K562 (cell line): ENCODE data around the gene NCOA4. TPM values are rescaled to one million over a fixed set of nuclear protein-coding genes. Genes with fewer than 3 reads are reported as not detected.

Source experiments
- ARNT ChIP-seq, 2 experiments: fragments of 450-650 bp; IDR thresholded peaks; 2 replicates each; pipeline ENCODE4 v1.6.1; 2016; ENCODE audit warnings: mild to moderate bottlenecking in 1 of 2
- ASH1L ChIP-seq: fragments of 450-650 bp; IDR thresholded peaks from 2 replicates; pipeline ENCODE4 v1.6.1; 2018; ENCODE audit warnings: borderline replicate concordance, mild to moderate bottlenecking, low read depth; ENCODE audit not compliant: partially characterized antibody
- BRD9 ChIP-seq: fragments of 450-650 bp; IDR thresholded peaks from 2 replicates; pipeline ENCODE4 v1.6.1; 2018; ENCODE audit warnings: low read depth; ENCODE audit not compliant: partially characterized antibody
- C11orf30 ChIP-seq: fragments of 450-650 bp; IDR thresholded peaks from 2 replicates; pipeline ENCODE4 v1.6.1; 2016; ENCODE audit warnings: low read depth, mild to moderate bottlenecking
- DPF2 ChIP-seq: fragments of 450-650 bp; IDR thresholded peaks from 2 replicates; pipeline ENCODE4 v1.6.1; 2016
- ETV1 ChIP-seq: fragments of 450-650 bp; conservative IDR thresholded peaks from 2 replicates; pipeline ENCODE4 v1.6.1; 2016; ENCODE audit warnings: missing genetic modification characterization, control low read depth, low read depth, missing compliant biosample characterization
- FUS ChIP-seq: fragments of 200-400 bp; formaldehyde crosslinking; optimal IDR thresholded peaks from 2 replicates; pipeline ENCODE3; 2017; ENCODE audit warnings: low read depth, low read length
- GATA2 ChIP-seq: sonication (generic); formaldehyde crosslinking; IDR thresholded peaks from 2 replicates; pipeline ENCODE4 v1.4.0; 2020; ENCODE audit warnings: mild to moderate bottlenecking, missing genetic modification reagents
- HNRNPH1 ChIP-seq: fragments of 200-400 bp; formaldehyde crosslinking; optimal IDR thresholded peaks from 2 replicates; pipeline ENCODE3; 2017; ENCODE audit warnings: low read depth, mild to moderate bottlenecking, low read length, moderate library complexity
- KAT7 ChIP-seq: sonication (generic); formaldehyde crosslinking; IDR thresholded peaks from 2 replicates; pipeline ENCODE4 v1.8.0; 2022; ENCODE audit warnings: missing genetic modification reagents, mild to moderate bottlenecking, borderline replicate concordance
- KHSRP ChIP-seq: fragments of 450-650 bp; IDR thresholded peaks from 2 replicates; pipeline ENCODE4 v1.6.1; 2017
- PML ChIP-seq: IDR thresholded peaks from 2 replicates; pipeline ENCODE4 v1.6.1; 2012; ENCODE audit warnings: low read length, inconsistent platforms
- SNIP1 ChIP-seq: fragments of 450-650 bp; IDR thresholded peaks from 2 replicates; pipeline ENCODE4 v1.7.1; 2017; ENCODE audit warnings: low read depth, mild to moderate bottlenecking
- SREBF1 ChIP-seq: fragments of 150-350 bp; IDR thresholded peaks from 2 replicates; pipeline ENCODE4 v1.6.1; 2014; ENCODE audit warnings: antibody characterized with exemption, low read depth, low read length, borderline replicate concordance
- SREBF2 ChIP-seq: sonication (generic); formaldehyde crosslinking; IDR thresholded peaks from 2 replicates; pipeline ENCODE4 v1.4.0; 2020; ENCODE audit warnings: mild to moderate bottlenecking, missing genetic modification reagents
- TOE1 ChIP-seq, 2 experiments: fragments of 450-650 bp in 1 of 2; sonication (generic) in 1 of 2; formaldehyde crosslinking in 1 of 2; IDR thresholded peaks; 2 replicates each; pipeline versions ENCODE4 v1.7.1 to v1.8.0; 2016 to 2022; ENCODE audit warnings: borderline replicate concordance in 2 of 2, mild to moderate bottlenecking in 2 of 2, antibody characterized with exemption in 1 of 2, inconsistent platforms in 1 of 2, low read depth in 1 of 2, missing genetic modification reagents in 1 of 2, moderate library complexity in 1 of 2
- YBX1 ChIP-seq: fragments of 450-650 bp; IDR thresholded peaks from 2 replicates; pipeline ENCODE4 v1.7.1; 2016; ENCODE audit warnings: mild to moderate bottlenecking
- ZNF121 ChIP-seq: sonication (generic); formaldehyde crosslinking; conservative IDR thresholded peaks from 2 replicates; pipeline ENCODE4 v1.8.0; 2022; ENCODE audit warnings: missing genetic modification reagents
- ZNF695 ChIP-seq: fragments of 450-650 bp; formaldehyde crosslinking; IDR thresholded peaks from 2 replicates; pipeline ENCODE4 v1.4.0; 2020; ENCODE audit warnings: mild to moderate bottlenecking, moderate library complexity
- ZNF707 ChIP-seq: fragments of 250-450 bp; sonication (Bioruptor Pico); conservative IDR thresholded peaks from 2 replicates; pipeline ENCODE4 v1.8.0; 2022; ENCODE audit warnings: inconsistent platforms, mild to moderate bottlenecking, moderate library complexity
- polyA plus RNA-seq, 8 experiments: library from polyadenylated mRNA; depleted of rRNA in 4 of 8; stranded (reverse) in 5 of 8; unstranded in 3 of 8; fragments of >200 nt; fragmentation: Nextera tagmentation in 2 of 8; fragmentation: Illumina TruSeq in 1 of 8; extraction: Ambion mirVana in 2 of 8; extraction: Trizol in 1 of 8; gene quantifications; 2 replicates each; pipeline versions ENCODE4 v1.2.1 to v1.2.3, GENCODE V29; 2011 to 2014; ENCODE audit warnings: inconsistent platforms in 1 of 8, missing spikeins in 1 of 8
- total RNA-seq, 7 experiments: library from RNA; depleted of rRNA in 6 of 7; stranded (reverse); fragments of >200 nt in 6 of 7; fragmentation: Illumina TruSeq in 2 of 7; extraction: Trizol in 2 of 7; gene quantifications; 2 replicates each; pipeline versions ENCODE4 v1.2.1 to v1.2.3, GENCODE V29; 2011 to 2021; ENCODE audit warnings: low replicate concordance in 1 of 7
- TF ChIP-seq, protein P1 (sequence below), 3 experiments: IDR thresholded peaks in 2 of 3; conservative IDR thresholded peaks in 1 of 3; 2 replicates each; pipeline ENCODE4 v1.5.1; 2011 to 2012; ENCODE audit warnings: low read length in 3 of 3, mild to moderate bottlenecking in 3 of 3, control low read depth in 2 of 3, improper control_type of control experiment in 1 of 3, inconsistent platforms in 1 of 3, low read depth in 1 of 3, mixed read lengths in 1 of 3, moderate library complexity in 1 of 3; ENCODE audit not compliant: insufficient read depth in 2 of 3
- TF ChIP-seq, protein P2 (sequence below): fragments of 450-650 bp; IDR thresholded peaks from 2 replicates; pipeline ENCODE4 v1.6.1; 2014; ENCODE audit warnings: low read depth, mild to moderate bottlenecking, moderate library complexity, borderline replicate concordance
- TF ChIP-seq, protein P3 (sequence below): sonication (generic); formaldehyde crosslinking; IDR thresholded peaks from 2 replicates; pipeline ENCODE4 v1.8.0; 2022; ENCODE audit warnings: mild to moderate bottlenecking, low read depth, missing genetic modification reagents
- TF ChIP-seq, protein P4 (sequence below): fragments of 250-450 bp; sonication (Bioruptor Pico); IDR thresholded peaks from 2 replicates; pipeline ENCODE4 v1.8.0; 2021; ENCODE audit warnings: borderline replicate concordance, mild to moderate bottlenecking, moderate library complexity; ENCODE audit not compliant: poor library complexity, severe bottlenecking

Gene NCOA4
- total and polyA plus RNA-seq, 9 of the 15 experiments (the other 6 are each of a cell fraction or from before 2014, with no cell fraction given) = 89.8 to 283 (median 181) TPM

DNA sequence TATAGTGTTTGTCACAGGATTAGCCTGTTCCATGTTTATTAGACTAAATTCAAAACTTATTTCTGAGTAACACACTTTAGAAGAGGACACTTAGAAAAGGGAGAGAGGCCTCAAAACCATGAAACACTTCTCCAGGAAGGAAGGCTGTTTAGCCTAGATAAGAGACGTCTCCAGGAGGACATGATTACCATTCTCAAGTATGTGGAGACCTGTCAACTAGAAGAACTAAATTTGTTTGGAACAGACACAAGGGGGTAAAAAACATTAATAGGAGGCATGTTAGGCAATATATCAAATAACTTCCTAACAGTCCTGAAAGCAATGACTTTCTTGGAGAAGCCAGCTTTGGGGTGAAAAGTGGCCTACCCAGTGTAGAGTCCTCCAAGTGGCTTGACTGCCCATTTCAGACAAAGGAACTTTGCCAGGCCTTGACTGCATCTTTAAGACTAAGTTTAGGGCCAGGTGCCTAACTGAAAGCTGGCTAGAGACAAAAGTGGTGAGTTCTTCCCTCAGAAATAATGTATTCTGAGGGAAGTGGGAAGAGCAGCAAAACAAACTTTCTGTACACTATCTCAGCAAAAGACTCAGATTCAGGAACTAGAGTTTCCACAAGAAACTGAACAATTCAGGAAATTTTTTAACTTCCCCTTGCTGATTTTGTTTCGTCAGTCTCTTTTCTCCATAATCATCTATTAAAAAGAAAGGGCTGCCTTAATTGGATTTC is 11.8 kb downstream of the NCOA4 start (continued):
- TF ChIP-seq ETV1 (tag) (peak; percentile 76), ARNT (IDR thresholded peaks at IDR 0.05) (peak in 1 of 2 experiments; percentile 78; a peak in 1 of 4 replicates), SNIP1 (no peak), HNRNPH1 (no peak), PML (peak; percentile 88), ZNF707 (CRISPR knock-in tag) (no peak), KHSRP (no peak), ZNF695 (CRISPR knock-in tag) (no peak), BRD9 (peak; percentile 88), GATA2 (no peak; the same call in 1 of the 2 replicates), C11orf30 (no peak), KAT7 (CRISPR knock-in tag) (no peak), FUS (no peak), DPF2 (peak; percentile 97), SREBF2 (no peak), SREBF1 (no peak), YBX1 (no peak), TOE1 (IDR thresholded peaks at IDR 0.05; ENCODE audit: borderline replicate concordance) (no peak), TOE1 (CRISPR knock-in tag; IDR thresholded peaks at IDR 0.05; ENCODE audit: borderline replicate concordance, low read depth) (no peak), ASH1L (no peak), ZNF121 (no peak)
- TF ChIP-seq, protein P1, sequence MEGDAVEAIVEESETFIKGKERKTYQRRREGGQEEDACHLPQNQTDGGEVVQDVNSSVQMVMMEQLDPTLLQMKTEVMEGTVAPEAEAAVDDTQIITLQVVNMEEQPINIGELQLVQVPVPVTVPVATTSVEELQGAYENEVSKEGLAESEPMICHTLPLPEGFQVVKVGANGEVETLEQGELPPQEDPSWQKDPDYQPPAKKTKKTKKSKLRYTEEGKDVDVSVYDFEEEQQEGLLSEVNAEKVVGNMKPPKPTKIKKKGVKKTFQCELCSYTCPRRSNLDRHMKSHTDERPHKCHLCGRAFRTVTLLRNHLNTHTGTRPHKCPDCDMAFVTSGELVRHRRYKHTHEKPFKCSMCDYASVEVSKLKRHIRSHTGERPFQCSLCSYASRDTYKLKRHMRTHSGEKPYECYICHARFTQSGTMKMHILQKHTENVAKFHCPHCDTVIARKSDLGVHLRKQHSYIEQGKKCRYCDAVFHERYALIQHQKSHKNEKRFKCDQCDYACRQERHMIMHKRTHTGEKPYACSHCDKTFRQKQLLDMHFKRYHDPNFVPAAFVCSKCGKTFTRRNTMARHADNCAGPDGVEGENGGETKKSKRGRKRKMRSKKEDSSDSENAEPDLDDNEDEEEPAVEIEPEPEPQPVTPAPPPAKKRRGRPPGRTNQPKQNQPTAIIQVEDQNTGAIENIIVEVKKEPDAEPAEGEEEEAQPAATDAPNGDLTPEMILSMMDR (IDR thresholded peaks at IDR 0.05 in 2 of 3, conservative IDR thresholded peaks at IDR 0.05 in 1 of 3; ENCODE audit: insufficient read depth in 2 of 3, low read depth in 1 of 3, low read length in 3 of 3) = no peak; a peak in 1 of 6 replicates
- TF ChIP-seq, protein P2, sequence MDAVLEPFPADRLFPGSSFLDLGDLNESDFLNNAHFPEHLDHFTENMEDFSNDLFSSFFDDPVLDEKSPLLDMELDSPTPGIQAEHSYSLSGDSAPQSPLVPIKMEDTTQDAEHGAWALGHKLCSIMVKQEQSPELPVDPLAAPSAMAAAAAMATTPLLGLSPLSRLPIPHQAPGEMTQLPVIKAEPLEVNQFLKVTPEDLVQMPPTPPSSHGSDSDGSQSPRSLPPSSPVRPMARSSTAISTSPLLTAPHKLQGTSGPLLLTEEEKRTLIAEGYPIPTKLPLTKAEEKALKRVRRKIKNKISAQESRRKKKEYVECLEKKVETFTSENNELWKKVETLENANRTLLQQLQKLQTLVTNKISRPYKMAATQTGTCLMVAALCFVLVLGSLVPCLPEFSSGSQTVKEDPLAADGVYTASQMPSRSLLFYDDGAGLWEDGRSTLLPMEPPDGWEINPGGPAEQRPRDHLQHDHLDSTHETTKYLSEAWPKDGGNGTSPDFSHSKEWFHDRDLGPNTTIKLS = no peak
- TF ChIP-seq, protein P3, sequence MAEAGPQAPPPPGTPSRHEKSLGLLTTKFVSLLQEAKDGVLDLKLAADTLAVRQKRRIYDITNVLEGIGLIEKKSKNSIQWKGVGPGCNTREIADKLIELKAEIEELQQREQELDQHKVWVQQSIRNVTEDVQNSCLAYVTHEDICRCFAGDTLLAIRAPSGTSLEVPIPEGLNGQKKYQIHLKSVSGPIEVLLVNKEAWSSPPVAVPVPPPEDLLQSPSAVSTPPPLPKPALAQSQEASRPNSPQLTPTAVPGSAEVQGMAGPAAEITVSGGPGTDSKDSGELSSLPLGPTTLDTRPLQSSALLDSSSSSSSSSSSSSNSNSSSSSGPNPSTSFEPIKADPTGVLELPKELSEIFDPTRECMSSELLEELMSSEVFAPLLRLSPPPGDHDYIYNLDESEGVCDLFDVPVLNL (CRISPR knock-in tag) = no peak
- TF ChIP-seq, protein P4, sequence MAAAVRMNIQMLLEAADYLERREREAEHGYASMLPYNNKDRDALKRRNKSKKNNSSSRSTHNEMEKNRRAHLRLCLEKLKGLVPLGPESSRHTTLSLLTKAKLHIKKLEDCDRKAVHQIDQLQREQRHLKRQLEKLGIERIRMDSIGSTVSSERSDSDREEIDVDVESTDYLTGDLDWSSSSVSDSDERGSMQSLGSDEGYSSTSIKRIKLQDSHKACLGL = no peak
